NCI-H2171 (cell line): Measurements from ENCODE around the gene MIOS.
"Not testable (repeated sequence)": the region's sequence is repeated elsewhere in the genome, so short reads cannot be mapped to it uniquely, and the experiment has no call there.

ENCODE experiments used
- DNase-seq: peaks from one replicate; lab custom pipeline; 2025; lab: John Stamatoyannopoulos, UW

Gene MIOS

GRCh38 chr7:7647495-7648036, 80.9 kb downstream of the MIOS start:
- DNase-seq, result no peak

DNA sequence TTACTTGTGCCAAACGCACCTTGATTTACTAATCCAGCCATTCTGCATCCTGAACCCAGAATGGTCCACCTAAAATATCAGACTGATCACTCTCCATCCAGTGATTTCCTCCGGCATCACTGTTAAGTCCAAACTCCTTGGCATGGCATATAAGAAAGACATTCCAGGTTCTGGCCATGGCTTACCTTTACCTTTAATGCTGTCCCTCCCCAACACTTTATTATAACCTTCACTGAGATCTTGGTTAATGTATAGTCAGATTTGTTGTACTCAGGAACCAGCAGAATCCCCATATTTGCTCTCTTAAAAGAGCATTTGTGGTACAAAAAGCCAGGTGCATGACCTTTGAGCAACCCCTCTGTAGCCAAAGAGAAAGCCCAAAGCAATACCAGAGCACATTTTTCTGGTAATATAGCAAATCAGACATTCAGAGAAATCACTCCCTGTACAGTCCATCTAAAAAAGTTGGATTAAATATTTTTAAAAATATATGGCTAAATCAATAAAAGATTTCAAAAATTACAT, 84.1 kb downstream of the MIOS start:
- no peak for DNase-seq

GRCh38 chr7:7651479-7651878, 84.8 kb downstream of the MIOS start:
- no peak for DNase-seq

GRCh38 chr7:7652798-7653540, 86.3 kb downstream of the MIOS start:
- no peak for DNase-seq

DNA sequence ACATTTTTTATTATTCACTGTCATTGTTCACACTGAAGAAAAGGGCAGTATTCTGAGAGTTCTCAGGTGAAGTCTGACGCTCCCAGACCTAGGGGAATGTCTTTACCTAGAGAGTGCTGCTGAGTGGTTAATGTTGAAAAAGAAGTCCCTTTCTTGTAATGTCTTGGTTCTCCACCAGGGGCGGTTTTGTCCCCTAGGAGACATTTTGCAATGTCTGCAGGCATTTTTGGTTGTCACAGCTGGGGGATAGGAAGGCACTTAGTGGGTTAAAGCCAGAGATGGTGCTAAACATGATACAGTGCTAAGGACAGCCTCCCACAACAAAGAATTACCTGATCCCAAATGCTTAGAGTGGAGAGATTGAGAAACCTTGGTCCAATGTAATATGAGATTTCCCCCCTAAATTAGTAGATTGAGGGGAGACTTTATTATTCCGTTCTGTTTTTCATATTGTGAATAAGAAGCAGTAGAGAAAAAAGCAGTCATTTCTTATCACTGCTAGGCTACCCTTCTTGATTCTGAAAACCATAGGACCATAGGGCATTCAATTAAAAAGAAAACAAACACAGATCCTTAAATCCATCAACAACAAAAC, 87.0 kb downstream of the MIOS start:
- no peak for DNase-seq

- no peak for DNase-seq
Measured at GRCh38 chr7:7654964-7655715, 88.5 kb downstream of the MIOS start.

- not testable (repeated sequence) for DNase-seq
Measured at GRCh38 chr7:7656459-7656858, 89.8 kb downstream of the MIOS start.
